GM12875 (cell line): ENCODE results near the gene LTO1.
A peak's percentile ranks its signal among the peaks of the same experiment; 100 is the strongest.

Source experiments
- H3K4me3 ChIP-seq: one replicate; pipeline ENCODE4 v1.5.1; 2011; ENCODE audit warnings: low read depth, low read length, control low read depth
- TF ChIP-seq, protein P1 (sequence below): IDR thresholded peaks from 2 replicates; pipeline ENCODE4 v1.5.1; 2011; ENCODE audit warnings: low read depth, mild to moderate bottlenecking, control low read depth, inconsistent platforms, low read length, moderate library complexity, borderline replicate concordance; ENCODE audit not compliant: insufficient read depth

LTO1 gene, protein sequence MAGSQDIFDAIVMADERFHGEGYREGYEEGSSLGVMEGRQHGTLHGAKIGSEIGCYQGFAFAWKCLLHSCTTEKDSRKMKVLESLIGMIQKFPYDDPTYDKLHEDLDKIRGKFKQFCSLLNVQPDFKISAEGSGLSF

DNA sequence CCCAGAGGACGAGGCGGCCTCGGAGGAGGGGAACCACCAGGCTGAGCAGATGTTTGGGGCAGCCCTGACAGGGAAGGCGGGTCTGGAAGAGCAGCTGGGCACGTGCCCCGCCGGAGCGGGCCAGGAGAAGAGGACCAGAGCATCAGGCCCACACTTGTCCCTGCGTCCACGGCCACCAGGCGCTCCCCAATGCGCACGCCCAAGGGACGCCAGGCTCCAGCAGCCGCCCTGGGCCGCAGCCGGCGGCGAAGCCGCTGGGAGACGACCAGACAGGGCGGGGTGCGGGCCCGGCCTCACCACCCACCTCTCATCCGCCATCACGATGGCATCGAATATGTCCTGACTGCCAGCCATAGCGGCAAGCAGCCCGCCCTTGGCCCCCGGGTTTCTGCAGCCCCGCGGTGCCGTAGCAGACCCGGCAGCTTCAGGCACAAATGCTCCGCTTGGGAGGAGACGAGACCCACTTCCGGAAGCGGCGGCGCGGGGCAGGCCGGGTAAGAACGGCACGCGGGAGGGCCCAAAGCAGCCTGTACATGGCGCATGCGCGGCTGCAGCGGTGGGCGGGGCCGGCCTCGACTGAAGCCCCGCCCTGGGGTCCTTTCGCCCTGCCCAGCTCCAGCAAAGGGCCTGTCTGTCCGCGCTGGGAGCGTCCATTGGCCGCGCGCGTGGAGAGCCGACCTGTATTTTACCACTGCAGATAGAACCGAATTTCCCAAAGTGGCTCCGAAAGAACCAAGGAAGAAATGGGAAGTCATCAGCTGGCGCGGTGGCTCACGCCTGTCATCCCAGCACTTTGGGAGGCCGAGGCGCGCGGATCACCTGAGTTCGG lies at the start of gene LTO1:
Gene LTO1 (minus strand): TSS at position 468 of the 829 bp plus-strand sequence. CDS start 114 bp downstream, at position 354.
- TF ChIP-seq, protein P1, sequence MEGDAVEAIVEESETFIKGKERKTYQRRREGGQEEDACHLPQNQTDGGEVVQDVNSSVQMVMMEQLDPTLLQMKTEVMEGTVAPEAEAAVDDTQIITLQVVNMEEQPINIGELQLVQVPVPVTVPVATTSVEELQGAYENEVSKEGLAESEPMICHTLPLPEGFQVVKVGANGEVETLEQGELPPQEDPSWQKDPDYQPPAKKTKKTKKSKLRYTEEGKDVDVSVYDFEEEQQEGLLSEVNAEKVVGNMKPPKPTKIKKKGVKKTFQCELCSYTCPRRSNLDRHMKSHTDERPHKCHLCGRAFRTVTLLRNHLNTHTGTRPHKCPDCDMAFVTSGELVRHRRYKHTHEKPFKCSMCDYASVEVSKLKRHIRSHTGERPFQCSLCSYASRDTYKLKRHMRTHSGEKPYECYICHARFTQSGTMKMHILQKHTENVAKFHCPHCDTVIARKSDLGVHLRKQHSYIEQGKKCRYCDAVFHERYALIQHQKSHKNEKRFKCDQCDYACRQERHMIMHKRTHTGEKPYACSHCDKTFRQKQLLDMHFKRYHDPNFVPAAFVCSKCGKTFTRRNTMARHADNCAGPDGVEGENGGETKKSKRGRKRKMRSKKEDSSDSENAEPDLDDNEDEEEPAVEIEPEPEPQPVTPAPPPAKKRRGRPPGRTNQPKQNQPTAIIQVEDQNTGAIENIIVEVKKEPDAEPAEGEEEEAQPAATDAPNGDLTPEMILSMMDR, result no peak

DNA sequence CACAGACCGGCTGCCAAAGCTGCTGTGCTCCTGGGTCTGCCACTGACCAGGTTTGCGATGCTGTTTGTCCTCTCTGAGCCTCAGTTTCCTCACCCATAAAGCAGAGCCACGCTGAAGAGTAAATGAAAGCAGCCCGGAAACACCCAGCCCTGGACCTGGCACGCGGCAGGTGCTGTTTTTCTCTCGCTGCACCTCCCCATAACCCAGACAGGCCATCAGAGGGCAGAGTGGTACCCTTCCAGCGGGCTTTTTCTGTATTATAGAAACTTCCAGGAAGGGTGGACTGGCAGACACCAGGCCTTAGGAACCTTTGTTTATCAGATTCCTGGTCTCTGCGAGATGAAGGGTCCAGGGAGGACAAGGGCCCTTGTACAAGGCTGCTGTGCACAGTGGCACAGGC lies 46.6 kb upstream of the LTO1 start:
- H3K4me3 ChIP-seq, result no peak overlapping the region
- TF ChIP-seq, protein P1, result no peak

More for the DNA sequence above, at the start of gene LTO1:
- peak within 1 kb of the TSS; percentile 100 for H3K4me3 ChIP-seq

DNA sequence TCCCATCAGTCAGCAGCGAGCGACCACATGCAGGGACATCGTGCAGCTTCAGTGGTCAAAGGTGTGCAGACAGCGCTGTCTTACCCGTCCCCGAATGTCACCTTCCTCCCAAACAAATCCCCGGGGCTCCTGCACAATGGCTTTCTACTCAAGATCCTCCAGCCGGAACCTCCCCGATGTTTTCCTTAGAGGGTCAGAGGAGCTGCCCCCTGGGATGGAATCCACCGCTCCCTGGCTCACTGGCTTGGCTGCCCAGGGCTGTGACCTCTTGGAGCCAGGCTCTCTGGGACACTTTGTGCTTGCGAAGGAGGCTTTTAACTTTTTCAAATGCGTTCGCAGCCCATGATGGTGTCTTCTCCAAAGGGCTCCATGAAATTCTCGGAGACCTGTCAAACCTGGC lies 46.0 kb upstream of the LTO1 start:
- H3K4me3 ChIP-seq, result no peak overlapping the region
- TF ChIP-seq, protein P1, result no peak

DNA sequence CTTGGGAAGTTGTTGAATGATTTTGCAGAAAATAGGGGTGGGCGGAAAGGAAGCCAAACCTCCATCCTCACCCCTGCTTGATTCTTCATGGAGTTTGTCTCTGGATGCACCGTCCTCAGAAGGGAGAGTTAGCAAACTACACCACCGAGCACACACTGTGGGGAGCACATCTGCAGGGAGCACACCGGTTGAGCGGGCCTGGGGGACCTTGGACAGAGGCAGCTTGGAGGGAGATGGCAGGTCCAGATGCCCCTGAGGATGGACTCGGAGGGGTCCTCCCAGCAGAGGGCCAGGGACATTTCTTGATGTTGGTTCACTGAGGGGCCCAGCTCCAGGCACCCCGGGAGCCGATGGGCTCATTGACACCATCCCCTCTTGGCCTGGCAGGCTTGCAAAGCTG lies 43.8 kb upstream of the LTO1 start:
- no peak overlapping the region for H3K4me3 ChIP-seq
- TF ChIP-seq, protein P1, result no peak

DNA sequence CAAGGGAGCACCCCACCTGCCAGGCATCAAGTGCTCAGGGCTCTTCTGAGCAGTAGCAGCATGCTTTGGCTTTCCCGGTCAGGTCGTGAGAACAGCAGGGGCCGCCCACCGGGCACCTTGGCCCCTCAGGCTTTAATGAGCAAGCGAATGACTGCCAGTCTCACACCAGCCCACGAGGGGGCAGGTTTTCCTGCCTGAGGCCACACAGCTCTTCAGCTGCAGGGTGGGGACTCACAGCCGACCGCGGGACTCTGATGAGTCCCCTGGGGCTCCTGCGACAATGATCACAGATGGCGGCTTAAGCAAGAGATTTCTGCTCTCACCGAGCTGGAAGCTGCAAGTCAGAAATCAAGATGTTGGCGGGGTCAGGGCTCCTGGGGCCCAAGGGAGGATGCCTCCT lies 43.0 kb upstream of the LTO1 start:
- TF ChIP-seq, protein P1, result peak; percentile 59

DNA sequence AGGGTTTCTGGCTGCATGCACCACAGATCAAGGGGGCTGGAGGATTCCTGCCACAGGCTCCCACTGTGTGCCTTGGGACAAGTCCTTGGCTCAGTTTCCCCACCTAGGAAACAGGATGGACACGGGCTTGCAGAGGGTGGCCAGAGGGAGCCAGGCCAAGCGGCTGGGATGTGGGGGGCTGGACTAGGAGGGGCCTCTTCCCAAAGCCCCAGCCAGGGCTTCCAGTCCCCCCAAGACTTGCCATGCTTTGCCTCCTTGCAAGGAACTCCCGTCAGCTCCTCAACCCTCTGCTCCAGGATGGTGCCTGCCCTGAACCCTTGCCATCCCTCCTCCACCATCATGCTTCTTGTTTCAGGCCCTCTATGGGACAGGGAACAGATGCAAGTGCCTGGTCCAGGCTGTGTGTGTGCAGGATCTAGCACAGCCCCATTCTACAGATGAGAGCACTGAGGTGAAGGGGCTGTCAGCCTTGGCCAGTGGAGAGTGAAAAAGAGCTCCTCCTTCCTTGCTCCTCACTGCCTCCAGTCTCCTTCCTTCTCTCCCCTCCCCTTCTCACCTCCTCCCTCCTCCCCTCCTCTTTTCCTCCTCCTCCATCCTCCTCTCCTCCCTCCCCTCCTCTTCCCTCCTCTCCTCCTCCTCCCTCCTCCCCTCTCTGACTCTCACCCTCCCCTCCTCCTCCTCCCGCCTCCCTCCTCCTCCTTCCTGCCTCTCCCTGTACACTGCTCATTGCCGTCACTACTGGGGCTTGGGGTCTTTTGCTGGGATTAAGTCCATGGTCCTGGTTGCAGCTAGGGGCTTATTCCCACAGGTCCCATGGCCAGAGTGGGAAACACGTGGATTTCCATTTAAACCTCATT lies 42.0 kb upstream of the LTO1 start:
- H3K4me3 ChIP-seq, result no peak overlapping the region
- TF ChIP-seq, protein P1, result no peak

More for the DNA sequence above, 43.0 kb upstream of the LTO1 start:
- H3K4me3 ChIP-seq, result no peak overlapping the region
